ENCODE data around the gene SLC27A4. TPM values are rescaled to one million over a fixed set of nuclear protein-coding genes. Genes with fewer than 3 reads are reported as not detected.
A peak's percentile ranks its signal among the peaks of the same experiment; 100 is the strongest.

Gene SLC27A4
- total RNA-seq, 6 experiments from 2014 or later: 21.1 to 31.1 (median 23.2) TPM

DNA sequence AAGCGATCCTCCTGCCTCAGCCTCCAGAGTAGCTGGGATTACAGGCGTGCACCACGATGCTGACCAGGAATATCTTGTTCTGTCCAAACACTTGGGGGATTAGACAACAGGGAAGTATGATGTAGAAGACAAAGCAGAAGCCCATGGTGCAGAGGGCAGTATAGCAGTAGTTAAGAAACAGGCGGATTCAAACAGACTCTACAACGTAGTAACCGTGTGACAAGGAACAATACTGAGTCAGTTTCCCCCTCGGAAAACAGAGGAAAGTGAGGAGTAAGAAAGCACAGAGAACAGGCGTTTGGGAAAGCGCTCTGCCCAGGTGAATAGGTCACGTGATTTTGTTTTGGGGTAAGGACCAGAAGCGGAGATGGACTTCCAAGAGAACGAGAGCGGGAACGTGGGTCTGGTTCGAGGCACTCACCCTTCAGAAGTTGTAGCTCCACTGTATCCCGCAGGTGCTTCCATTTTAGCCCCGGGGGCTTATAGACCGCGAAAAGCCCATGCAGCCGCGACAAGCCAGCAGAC lies 18.4 kb upstream of the SLC27A4 start:
- peaks cover 9% of the 10 kb centered on the region; the same call in 1 of the 2 replicates for H3K36me3 Mint-ChIP-seq (ENCODE audit: low read depth)
- peak overlapping the region; percentile 98 for H3K27ac Mint-ChIP-seq
- DNase-seq: no peak
- peaks cover 5% of the 10 kb centered on the region; the same call in 1 of the 2 replicates for H3K4me1 Mint-ChIP-seq (ENCODE audit: low read depth)
- no peaks in the 10 kb centered on the region for H3K9me3 Mint-ChIP-seq
- peak overlapping the region; percentile 95 for H3K4me3 Mint-ChIP-seq
- TF ChIP-seq, protein P1, sequence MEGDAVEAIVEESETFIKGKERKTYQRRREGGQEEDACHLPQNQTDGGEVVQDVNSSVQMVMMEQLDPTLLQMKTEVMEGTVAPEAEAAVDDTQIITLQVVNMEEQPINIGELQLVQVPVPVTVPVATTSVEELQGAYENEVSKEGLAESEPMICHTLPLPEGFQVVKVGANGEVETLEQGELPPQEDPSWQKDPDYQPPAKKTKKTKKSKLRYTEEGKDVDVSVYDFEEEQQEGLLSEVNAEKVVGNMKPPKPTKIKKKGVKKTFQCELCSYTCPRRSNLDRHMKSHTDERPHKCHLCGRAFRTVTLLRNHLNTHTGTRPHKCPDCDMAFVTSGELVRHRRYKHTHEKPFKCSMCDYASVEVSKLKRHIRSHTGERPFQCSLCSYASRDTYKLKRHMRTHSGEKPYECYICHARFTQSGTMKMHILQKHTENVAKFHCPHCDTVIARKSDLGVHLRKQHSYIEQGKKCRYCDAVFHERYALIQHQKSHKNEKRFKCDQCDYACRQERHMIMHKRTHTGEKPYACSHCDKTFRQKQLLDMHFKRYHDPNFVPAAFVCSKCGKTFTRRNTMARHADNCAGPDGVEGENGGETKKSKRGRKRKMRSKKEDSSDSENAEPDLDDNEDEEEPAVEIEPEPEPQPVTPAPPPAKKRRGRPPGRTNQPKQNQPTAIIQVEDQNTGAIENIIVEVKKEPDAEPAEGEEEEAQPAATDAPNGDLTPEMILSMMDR (IDR thresholded peaks at IDR 0.05): no peak
- peaks cover 2% of the 10 kb centered on the region for H3K27me3 Mint-ChIP-seq (ENCODE audit: insufficient read depth)

DNA sequence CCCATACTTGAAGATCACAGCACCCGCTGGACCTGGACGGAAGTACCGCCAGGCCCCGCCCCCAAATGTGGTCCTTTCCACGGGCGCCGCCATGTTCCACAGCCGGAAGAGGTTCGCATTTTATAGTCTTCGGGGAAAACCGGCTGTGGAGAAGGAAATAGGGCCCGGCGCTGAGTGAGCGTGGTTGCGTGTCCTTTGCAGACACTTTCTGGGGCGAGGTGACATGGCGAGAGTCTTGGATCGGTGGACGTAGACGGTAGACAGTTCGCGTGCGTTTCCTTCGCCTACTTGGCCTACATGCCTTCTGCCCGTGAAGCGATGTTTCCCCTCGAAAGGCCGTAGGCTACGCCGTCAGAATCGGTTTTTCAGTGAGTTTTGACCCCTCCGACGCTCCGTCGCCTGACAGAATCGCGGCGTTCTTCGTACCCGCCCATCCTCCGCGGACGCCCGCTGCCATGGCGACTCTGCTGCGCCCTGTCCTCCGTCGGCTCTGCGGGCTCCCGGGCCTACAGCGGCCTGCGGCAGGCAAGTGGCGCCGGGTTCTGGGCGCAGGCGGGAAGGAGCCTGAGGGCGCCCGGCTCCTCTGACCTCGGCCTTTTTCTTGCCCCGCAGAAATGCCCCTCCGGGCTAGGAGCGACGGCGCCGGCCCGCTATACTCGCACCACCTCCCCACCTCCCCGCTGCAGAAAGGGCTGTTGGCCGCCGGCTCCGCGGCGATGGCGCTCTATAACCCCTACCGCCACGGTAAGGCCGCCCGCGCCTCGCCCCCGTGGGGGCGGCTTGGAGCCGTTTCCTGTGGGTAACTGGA lies 17.7 kb upstream of the SLC27A4 start, which contains the start of the genes COQ4 and TRUB2:
Gene COQ4, plus strand, starts transcription at position 436 of the 808 bp plus-strand sequence. Its CDS starts 20 bp downstream, at position 456.
Gene TRUB2, minus strand, starts transcription at position 44 of the 808 bp plus-strand sequence. Its CDS starts 39 bp downstream, at position 5.
- Mint-ChIP-seq H3K36me3 (ENCODE audit: low read depth) (peaks cover 9% of the 10 kb centered on the region; the same call in 1 of the 2 replicates), H3K27me3 (ENCODE audit: insufficient read depth) (peaks cover 2% of the 10 kb centered on the region)
- TF ChIP-seq, protein P1 (IDR thresholded peaks at IDR 0.05): no peak

DNA sequence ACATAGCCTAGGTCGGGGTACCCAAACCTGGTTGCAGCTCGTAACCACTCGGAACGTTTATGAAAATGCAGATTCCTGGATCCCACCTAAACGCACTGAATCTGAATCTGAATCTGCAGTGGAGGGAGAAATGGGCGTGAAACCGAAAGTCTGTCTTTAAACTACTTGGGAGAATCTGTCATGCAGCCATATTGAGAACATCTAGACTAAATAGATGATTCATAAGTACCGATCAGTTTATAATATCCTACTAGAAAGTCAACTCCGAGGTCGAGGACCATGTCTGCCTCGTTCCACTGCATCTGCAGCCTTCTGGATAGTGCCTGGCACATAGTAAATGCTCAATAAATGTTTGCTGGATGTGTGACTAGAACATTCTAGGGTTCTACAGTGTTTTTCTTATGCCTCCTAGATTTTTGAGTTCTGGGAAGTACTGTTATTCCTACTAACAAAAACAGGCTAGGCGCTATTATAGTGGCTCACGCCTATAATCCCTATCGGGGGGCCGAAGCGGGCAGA lies 17.1 kb upstream of the SLC27A4 start:
- peak; percentile 23 for DNase-seq
- Mint-ChIP-seq H3K4me1 (ENCODE audit: low read depth) (peaks cover 5% of the 10 kb centered on the region; the same call in 1 of the 2 replicates), H3K27ac (peak overlapping the region; percentile 98), H3K9me3 (no peaks in the 10 kb centered on the region), H3K27me3 (ENCODE audit: insufficient read depth) (peaks cover 2% of the 10 kb centered on the region), H3K4me3 (peak overlapping the region; percentile 95), H3K36me3 (ENCODE audit: low read depth) (peaks cover 9% of the 10 kb centered on the region; the same call in 1 of the 2 replicates)
- TF ChIP-seq, protein P1 (IDR thresholded peaks at IDR 0.05): no peak

More for the DNA sequence above, 17.7 kb upstream of the SLC27A4 start, which contains the start of the genes COQ4 and TRUB2:
- peak; percentile 93 for DNase-seq
- H3K27ac Mint-ChIP-seq: peak within 1 kb of the TSS; percentile 98
- peaks cover 5% of the 10 kb centered on the region; the same call in 1 of the 2 replicates for H3K4me1 Mint-ChIP-seq (ENCODE audit: low read depth)
- H3K9me3 Mint-ChIP-seq: no peaks in the 10 kb centered on the region
- peak within 1 kb of the TSS; percentile 95 for H3K4me3 Mint-ChIP-seq

DNA sequence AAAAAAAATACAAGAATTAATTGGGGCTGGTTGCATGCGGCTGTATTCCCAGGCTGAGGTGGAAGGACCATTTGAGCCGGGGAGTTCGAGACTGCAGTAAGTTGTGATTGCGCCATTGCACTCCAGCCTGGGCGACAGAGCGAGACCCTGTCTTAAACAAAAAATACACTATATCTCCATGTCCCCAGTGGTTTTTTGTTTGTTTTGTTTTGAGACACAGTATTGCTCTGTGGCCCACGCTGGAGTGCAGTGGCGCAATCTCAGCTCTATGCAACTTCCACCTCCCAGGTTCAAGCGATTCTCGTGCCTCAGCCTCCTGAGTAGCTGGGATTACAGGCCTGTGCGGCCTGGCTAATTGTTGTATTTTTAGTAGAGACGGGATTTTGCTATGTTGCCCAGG lies 16.5 kb upstream of the SLC27A4 start:
- Mint-ChIP-seq H3K27me3 (ENCODE audit: insufficient read depth) (peaks cover 2% of the 10 kb centered on the region), H3K36me3 (ENCODE audit: low read depth) (peaks cover 9% of the 10 kb centered on the region; the same call in 1 of the 2 replicates), H3K4me1 (ENCODE audit: low read depth) (peaks cover 9% of the 10 kb centered on the region; the same call in 1 of the 2 replicates), H3K27ac (peak overlapping the region; percentile 98; the same call in 1 of the 2 replicates), H3K9me3 (no peaks in the 10 kb centered on the region), H3K4me3 (peak overlapping the region; percentile 95)
- no peak for DNase-seq
- TF ChIP-seq, protein P1 (IDR thresholded peaks at IDR 0.05): no peak

DNA sequence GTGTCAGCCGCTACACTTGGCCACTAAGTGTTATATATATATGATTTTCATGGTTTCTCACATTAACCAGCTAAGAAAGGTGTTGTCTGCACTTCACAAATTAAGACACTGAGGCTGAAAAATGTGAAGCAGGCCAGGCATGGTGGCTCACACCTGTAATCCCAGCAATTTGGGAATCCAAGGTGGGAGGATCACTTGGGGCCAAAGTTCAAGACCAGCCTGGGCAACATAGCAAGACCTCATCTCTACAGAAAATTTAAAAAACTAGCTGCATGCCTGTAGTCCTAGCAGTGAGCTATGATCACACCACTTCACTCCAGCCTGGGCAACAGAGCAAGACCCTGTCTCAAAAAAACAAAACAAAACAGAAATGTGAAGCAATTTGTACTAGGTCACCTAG lies 15.9 kb upstream of the SLC27A4 start:
- H3K27me3 Mint-ChIP-seq (ENCODE audit: insufficient read depth): peaks cover 2% of the 10 kb centered on the region
- peak overlapping the region; percentile 95 for H3K4me3 Mint-ChIP-seq
- no peaks in the 10 kb centered on the region for H3K9me3 Mint-ChIP-seq
- H3K27ac Mint-ChIP-seq: no peak overlapping the region
- peaks cover 9% of the 10 kb centered on the region; the same call in 1 of the 2 replicates for H3K36me3 Mint-ChIP-seq (ENCODE audit: low read depth)
- TF ChIP-seq, protein P1 (IDR thresholded peaks at IDR 0.05): no peak
- peaks cover 11% of the 10 kb centered on the region; the same call in 1 of the 2 replicates for H3K4me1 Mint-ChIP-seq (ENCODE audit: low read depth)
- no peak for DNase-seq
